ENCODE measurements around the gene VEGFD.
A peak's percentile ranks its signal among the peaks of the same experiment; 100 is the strongest.

VEGFD gene

GRCh38 chrX:15343075-15343476 is 41.1 kb downstream of the VEGFD start:
- H3K27ac ChIP-seq, result no peak overlapping the region
- TF ChIP-seq CTCF (IDR thresholded peaks at IDR 0.05; ENCODE audit: low read depth, low read length), result no peak
- no peak for DNase-seq
- no peak overlapping the region for H3K4me3 ChIP-seq (ENCODE audit: low read depth, low read length)
- peaks cover 7% of the 10 kb centered on the region for H3K27me3 ChIP-seq (ENCODE audit: insufficient read depth, low read depth, severe bottlenecking)
- H3K9me3 ChIP-seq (ENCODE audit: severe bottlenecking), result no peaks in the 10 kb centered on the region
- H3K36me3 ChIP-seq, result no peaks in the 10 kb centered on the region

GRCh38 chrX:15340867-15341266 is 43.3 kb downstream of the VEGFD start:
- Histone ChIP-seq H3K27ac (no peak overlapping the region), H3K9me3 (ENCODE audit: severe bottlenecking) (no peaks in the 10 kb centered on the region), H3K36me3 (no peaks in the 10 kb centered on the region), H3K4me3 (ENCODE audit: low read depth, low read length) (no peak overlapping the region), H3K27me3 (ENCODE audit: insufficient read depth, low read depth, severe bottlenecking) (peaks cover 16% of the 10 kb centered on the region)
- no peak for TF ChIP-seq CTCF (IDR thresholded peaks at IDR 0.05; ENCODE audit: low read depth, low read length)
- no peak for DNase-seq

GRCh38 chrX:15336023-15336413 is 48.2 kb downstream of the VEGFD start:
- Histone ChIP-seq H3K27me3 (ENCODE audit: insufficient read depth, low read depth, severe bottlenecking) (peaks cover 24% of the 10 kb centered on the region), H3K4me3 (ENCODE audit: low read depth, low read length) (peak overlapping the region; percentile 67), H3K9me3 (ENCODE audit: severe bottlenecking) (no peaks in the 10 kb centered on the region), H3K27ac (no peak overlapping the region), H3K36me3 (no peaks in the 10 kb centered on the region; the same call in 1 of the 2 replicates)
- no peak for TF ChIP-seq CTCF (IDR thresholded peaks at IDR 0.05; ENCODE audit: low read depth, low read length)
- DNase-seq, result no peak

GRCh38 chrX:15335135-15336022 is 48.8 kb downstream of the VEGFD start, which contains the start of gene PIGA:
PIGA (minus strand) TSS chrX:15335523; CDS start chrX:15331930, 3,593 bp downstream.
- no peak for TF ChIP-seq CTCF (IDR thresholded peaks at IDR 0.05; ENCODE audit: low read depth, low read length)
- no peaks in the 10 kb centered on the region; the same call in 1 of the 2 replicates for H3K36me3 ChIP-seq
- DNase-seq, result peak; percentile 92
- H3K27me3 ChIP-seq (ENCODE audit: insufficient read depth, low read depth, severe bottlenecking), result peaks cover 19% of the 10 kb centered on the region
- no peaks in the 10 kb centered on the region for H3K9me3 ChIP-seq (ENCODE audit: severe bottlenecking)
- peak within 1 kb of the TSS; percentile 66 for H3K27ac ChIP-seq
- peak within 1 kb of the TSS; percentile 67 for H3K4me3 ChIP-seq (ENCODE audit: low read depth, low read length)

- peak overlapping the region; percentile 53 for H3K4me3 ChIP-seq (ENCODE audit: low read depth, low read length)
- H3K36me3 ChIP-seq, result no peaks in the 10 kb centered on the region; the same call in 1 of the 2 replicates
- no peak for DNase-seq
- no peak overlapping the region for H3K27ac ChIP-seq
- TF ChIP-seq CTCF (IDR thresholded peaks at IDR 0.05; ENCODE audit: low read depth, low read length), result no peak
- no peaks in the 10 kb centered on the region for H3K9me3 ChIP-seq (ENCODE audit: severe bottlenecking)
- H3K27me3 ChIP-seq (ENCODE audit: insufficient read depth, low read depth, severe bottlenecking), result peaks cover 17% of the 10 kb centered on the region
These were observed 49.7 kb downstream of the VEGFD start for GRCh38 chrX:15334561-15334960.
